ENCODE measurements around the gene HAP1. TPM values are rescaled to one million over a fixed set of nuclear protein-coding genes. Genes with fewer than 3 reads are reported as not detected.

The HAP1 gene
- total RNA-seq, 1 experiment from 2014 or later, result 11.6 TPM

- TF ChIP-seq POLR2AphosphoS5 (IDR thresholded peaks at IDR 0.05; ENCODE audit: low read depth, low read length) (no peak), TCF7L2 (IDR thresholded peaks at IDR 0.05; ENCODE audit: low read depth, low read length) (no peak), CTCF (IDR thresholded peaks at IDR 0.05) (no peak), SIN3A (IDR thresholded peaks at IDR 0.05; ENCODE audit: borderline replicate concordance, insufficient read depth, low read depth, low read length) (no peak)
- TF ChIP-seq, protein P1, sequence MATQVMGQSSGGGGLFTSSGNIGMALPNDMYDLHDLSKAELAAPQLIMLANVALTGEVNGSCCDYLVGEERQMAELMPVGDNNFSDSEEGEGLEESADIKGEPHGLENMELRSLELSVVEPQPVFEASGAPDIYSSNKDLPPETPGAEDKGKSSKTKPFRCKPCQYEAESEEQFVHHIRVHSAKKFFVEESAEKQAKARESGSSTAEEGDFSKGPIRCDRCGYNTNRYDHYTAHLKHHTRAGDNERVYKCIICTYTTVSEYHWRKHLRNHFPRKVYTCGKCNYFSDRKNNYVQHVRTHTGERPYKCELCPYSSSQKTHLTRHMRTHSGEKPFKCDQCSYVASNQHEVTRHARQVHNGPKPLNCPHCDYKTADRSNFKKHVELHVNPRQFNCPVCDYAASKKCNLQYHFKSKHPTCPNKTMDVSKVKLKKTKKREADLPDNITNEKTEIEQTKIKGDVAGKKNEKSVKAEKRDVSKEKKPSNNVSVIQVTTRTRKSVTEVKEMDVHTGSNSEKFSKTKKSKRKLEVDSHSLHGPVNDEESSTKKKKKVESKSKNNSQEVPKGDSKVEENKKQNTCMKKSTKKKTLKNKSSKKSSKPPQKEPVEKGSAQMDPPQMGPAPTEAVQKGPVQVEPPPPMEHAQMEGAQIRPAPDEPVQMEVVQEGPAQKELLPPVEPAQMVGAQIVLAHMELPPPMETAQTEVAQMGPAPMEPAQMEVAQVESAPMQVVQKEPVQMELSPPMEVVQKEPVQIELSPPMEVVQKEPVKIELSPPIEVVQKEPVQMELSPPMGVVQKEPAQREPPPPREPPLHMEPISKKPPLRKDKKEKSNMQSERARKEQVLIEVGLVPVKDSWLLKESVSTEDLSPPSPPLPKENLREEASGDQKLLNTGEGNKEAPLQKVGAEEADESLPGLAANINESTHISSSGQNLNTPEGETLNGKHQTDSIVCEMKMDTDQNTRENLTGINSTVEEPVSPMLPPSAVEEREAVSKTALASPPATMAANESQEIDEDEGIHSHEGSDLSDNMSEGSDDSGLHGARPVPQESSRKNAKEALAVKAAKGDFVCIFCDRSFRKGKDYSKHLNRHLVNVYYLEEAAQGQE (IDR thresholded peaks at IDR 0.05; ENCODE audit: insufficient read depth in 1 of 2, low read depth in 2 of 2, low read length in 1 of 2), result no peak
- POLR2A ChIA-PET, result no interaction called here
- no peak for ATAC-seq
Observed at GRCh38 chr17:41754066-41754465, 19.6 kb upstream of the HAP1 start.

GRCh38 chr17:41751288-41751687, 16.8 kb upstream of the HAP1 start:
- no peak for DNase-seq (ENCODE audit: low read depth, low spot score)
- H3K36me3 ChIP-seq (ENCODE audit: control insufficient read depth, insufficient read depth, low read length), result no peaks in the 10 kb centered on the region
- H3K27me3 ChIP-seq (ENCODE audit: control insufficient read depth, insufficient read depth, low read length), result no peaks in the 10 kb centered on the region
- H3K27ac ChIP-seq (ENCODE audit: low read length), result no peak overlapping the region
- no TSS peak for BruUV-seq (replicated peaks)
- no peak for ATAC-seq
- CTCF ChIA-PET, result no interaction called here
- no peaks in the 10 kb centered on the region for H3K4me1 ChIP-seq (ENCODE audit: control insufficient read depth, insufficient read depth, low read length)
- POLR2A ChIA-PET, result no interaction called here
- in situ Hi-C loops (cut with HindIII; ENCODE audit: low pct_unique_long_range_greater_than_20kb, low sequenced_read_pairs), result no loop called here
- intact Hi-C loops (cut with micrococcal nuclease; ENCODE audit: unreplicated experiment), result no loop called here
- no peak overlapping the region for H3K4me3 ChIP-seq (ENCODE audit: low read depth in 2 of 2, low read length in 2 of 2)
- H3K9me3 ChIP-seq (ENCODE audit: control insufficient read depth, insufficient read depth, low read depth, low read length), result no peaks in the 10 kb centered on the region
- TF ChIP-seq, protein P1 (IDR thresholded peaks at IDR 0.05; ENCODE audit: insufficient read depth in 1 of 2, low read depth in 2 of 2, low read length in 1 of 2), result no peak
- TF ChIP-seq CTCF (IDR thresholded peaks at IDR 0.05), result no peak

More at GRCh38 chr17:41754066-41754465, 19.6 kb upstream of the HAP1 start:
- CTCF ChIA-PET, result no interaction called here
- intact Hi-C loops (cut with micrococcal nuclease; ENCODE audit: unreplicated experiment) (no loop called here), in situ Hi-C loops (cut with HindIII; ENCODE audit: low pct_unique_long_range_greater_than_20kb, low sequenced_read_pairs) (no loop called here)
- no peaks in the 10 kb centered on the region for H3K9me3 ChIP-seq (ENCODE audit: control insufficient read depth, insufficient read depth, low read depth, low read length)
- no peak for DNase-seq (ENCODE audit: low read depth, low spot score)
- no peaks in the 10 kb centered on the region for H3K27me3 ChIP-seq (ENCODE audit: control insufficient read depth, insufficient read depth, low read length)
- peaks cover 3% of the 10 kb centered on the region for H3K36me3 ChIP-seq (ENCODE audit: control insufficient read depth, insufficient read depth, low read length)
- H3K27ac ChIP-seq (ENCODE audit: low read length), result no peak overlapping the region
- BruUV-seq (replicated peaks), result no TSS peak
- H3K4me1 ChIP-seq (ENCODE audit: control insufficient read depth, insufficient read depth, low read length), result no peaks in the 10 kb centered on the region
- no peak overlapping the region for H3K4me3 ChIP-seq (ENCODE audit: low read depth in 2 of 2, low read length in 2 of 2)

All from Panc1 (cell line).